MM.1S (cell line): Measurements from ENCODE around the gene STOX2.

Experiments
- DNase-seq: peaks from one replicate; pipeline ENCODE4 v3.0.0-alpha.2; 2015
- H2AFZ ChIP-seq: fragments of 300-600 bp; sonication (generic); 2 replicates; pipeline ENCODE4 v1.6.0; 2016; ENCODE audit warnings: antibody characterized with exemption, low read length
- H3F3A ChIP-seq: fragments of 300-600 bp; sonication (generic); 2 replicates; pipeline ENCODE4 v1.6.1; 2016; ENCODE audit warnings: mild to moderate bottlenecking, antibody characterized with exemption, low read length, moderate library complexity, mixed read lengths; ENCODE audit not compliant: insufficient read depth
- H3K27ac ChIP-seq: fragments of 300-600 bp; sonication (generic); 2 replicates; pipeline ENCODE4 v1.5.1; 2016; ENCODE audit warnings: mild to moderate bottlenecking, low read length
- H3K27me3 ChIP-seq: fragments of 300-600 bp; sonication (generic); replicated peaks from 2 replicates; pipeline ENCODE4 v1.6.0; 2016; ENCODE audit warnings: low read length; ENCODE audit not compliant: insufficient read depth
- H3K36me3 ChIP-seq: fragments of 300-600 bp; sonication (generic); replicated peaks from 2 replicates; pipeline ENCODE4 v1.6.1; 2016; ENCODE audit warnings: mild to moderate bottlenecking, low read length, mixed read lengths; ENCODE audit not compliant: insufficient read depth
- H3K4me1 ChIP-seq: fragments of 300-600 bp; sonication (generic); 2 replicates; pipeline ENCODE4 v1.6.1; 2016; ENCODE audit warnings: low read length, mixed read lengths
- H3K4me2 ChIP-seq: fragments of 300-600 bp; sonication (generic); 2 replicates; pipeline ENCODE4 v1.6.0; 2016; ENCODE audit warnings: low read depth, low read length
- H3K4me3 ChIP-seq: fragments of 300-600 bp; sonication (generic); 2 replicates; pipeline ENCODE4 v1.5.1; 2016; ENCODE audit warnings: low read length, mixed read lengths
- H3K79me2 ChIP-seq: fragments of 300-600 bp; sonication (generic); 2 replicates; pipeline ENCODE4 v1.6.1; 2016; ENCODE audit warnings: mixed run types, low read length, mixed read lengths
- H3K9ac ChIP-seq: fragments of 300-600 bp; sonication (generic); 2 replicates; pipeline ENCODE4 v1.6.1; 2016; ENCODE audit warnings: low read length, mixed read lengths
- H3K9me2 ChIP-seq: fragments of 300-600 bp; sonication (generic); replicated peaks from 2 replicates; pipeline ENCODE4 v1.6.1; 2016; ENCODE audit warnings: mild to moderate bottlenecking, low read length, mixed read lengths; ENCODE audit not compliant: insufficient read depth
- H3K9me3 ChIP-seq: fragments of 300-600 bp; sonication (generic); replicated peaks from 2 replicates; pipeline ENCODE4 v1.6.1; 2016; ENCODE audit warnings: mild to moderate bottlenecking, low read length, mixed read lengths; ENCODE audit not compliant: insufficient read depth
- H4K20me1 ChIP-seq: fragments of 300-600 bp; sonication (generic); 2 replicates; pipeline ENCODE4 v1.6.1; 2016; ENCODE audit warnings: mild to moderate bottlenecking, low read length, moderate library complexity, mixed read lengths; ENCODE audit not compliant: insufficient read depth
- CTCF ChIP-seq: fragments of 300-600 bp; sonication (generic); IDR thresholded peaks from 2 replicates; pipeline ENCODE4 v1.5.1; 2016; ENCODE audit warnings: antibody characterized with exemption, low read length, mixed read lengths
- EZH2 ChIP-seq: fragments of 300-600 bp; sonication (generic); optimal IDR thresholded peaks from 2 replicates; pipeline ENCODE3; 2017; ENCODE audit warnings: low read depth, mild to moderate bottlenecking, antibody characterized with exemption, low read length, mixed read lengths
- EZH2phosphoT487 ChIP-seq: fragments of 300-600 bp; sonication (generic); IDR thresholded peaks from 2 replicates; pipeline ENCODE4 v1.6.1; 2018; ENCODE audit warnings: antibody characterized with exemption, low read length

STOX2 gene

GRCh38 chr4:184011826-184012380 is 106.8 kb downstream of the STOX2 start:
- Histone ChIP-seq H4K20me1 (no peaks in the 10 kb centered on the region), H3K4me3 (no peak overlapping the region), H3K9me3 (no peaks in the 10 kb centered on the region), H3K27ac (no peak overlapping the region), H3K9ac (no peak overlapping the region), H3K4me2 (no peak overlapping the region), H3K27me3 (no peaks in the 10 kb centered on the region), H3K9me2 (no peaks in the 10 kb centered on the region), H2AFZ (no peak overlapping the region), H3K4me1 (no peaks in the 10 kb centered on the region), H3K79me2 (no peaks in the 10 kb centered on the region), H3K36me3 (no peaks in the 10 kb centered on the region), H3F3A (no peaks in the 10 kb centered on the region)
- no peak for DNase-seq
- no peak for TF ChIP-seq CTCF
- TF ChIP-seq EZH2phosphoT487: no peak
- no peak for TF ChIP-seq EZH2

- H3K9ac ChIP-seq: no peak overlapping the region
- H3K4me1 ChIP-seq: no peaks in the 10 kb centered on the region
- H3F3A ChIP-seq: no peaks in the 10 kb centered on the region
- H3K27me3 ChIP-seq: no peaks in the 10 kb centered on the region
- H3K36me3 ChIP-seq: no peaks in the 10 kb centered on the region
- H3K27ac ChIP-seq: no peak overlapping the region
- TF ChIP-seq CTCF (no peak), EZH2phosphoT487 (no peak), EZH2 (no peak)
- no peak overlapping the region for H3K4me2 ChIP-seq
- no peaks in the 10 kb centered on the region for H3K79me2 ChIP-seq
- H4K20me1 ChIP-seq: no peaks in the 10 kb centered on the region
- H3K9me2 ChIP-seq: no peaks in the 10 kb centered on the region
- H3K9me3 ChIP-seq: no peaks in the 10 kb centered on the region
- no peak overlapping the region for H3K4me3 ChIP-seq
- no peak for DNase-seq
- no peak overlapping the region for H2AFZ ChIP-seq
Observed at GRCh38 chr4:184012937-184013336, 107.8 kb downstream of the STOX2 start.

- Histone ChIP-seq H3K27ac (no peak overlapping the region), H3K4me1 (no peaks in the 10 kb centered on the region), H3K79me2 (no peaks in the 10 kb centered on the region), H3K27me3 (no peaks in the 10 kb centered on the region), H3K4me2 (no peak overlapping the region), H3F3A (no peaks in the 10 kb centered on the region), H3K9me2 (no peaks in the 10 kb centered on the region), H4K20me1 (no peaks in the 10 kb centered on the region), H3K4me3 (no peak overlapping the region), H2AFZ (no peak overlapping the region), H3K9ac (no peak overlapping the region), H3K9me3 (no peaks in the 10 kb centered on the region), H3K36me3 (no peaks in the 10 kb centered on the region)
- DNase-seq: no peak
- TF ChIP-seq CTCF (no peak), EZH2phosphoT487 (no peak), EZH2 (no peak)
Observed at GRCh38 chr4:184014301-184014700, 109.2 kb downstream of the STOX2 start.
